HEK293T (cell line): ENCODE measurements around the gene CRYL1.

ENCODE experiments used
- BHLHE40 ChIP-seq: fragments of 450-650 bp; IDR thresholded peaks from 2 replicates; pipeline ENCODE4 v1.6.1; 2016; ENCODE audit warnings: mild to moderate bottlenecking, moderate library complexity, borderline replicate concordance
- FOXM1 ChIP-seq: fragments of 450-650 bp; IDR thresholded peaks from 2 replicates; pipeline ENCODE4 v1.6.1; 2017; ENCODE audit warnings: mild to moderate bottlenecking, borderline replicate concordance
- PKNOX1 ChIP-seq: fragments of 450-650 bp; IDR thresholded peaks from 2 replicates; pipeline ENCODE4 v1.6.1; 2016
- SP1 ChIP-seq: fragments of 450-650 bp; IDR thresholded peaks from 2 replicates; pipeline ENCODE4 v1.6.1; 2017
- SUZ12 ChIP-seq: fragments of 450-650 bp; IDR thresholded peaks from 2 replicates; pipeline ENCODE4 v1.6.1; 2016; ENCODE audit warnings: mild to moderate bottlenecking
- TARDBP ChIP-seq: fragments of 450-650 bp; IDR thresholded peaks from 2 replicates; pipeline ENCODE4 v1.6.1; 2016
- ZNF384 ChIP-seq: fragments of 450-650 bp; IDR thresholded peaks from 2 replicates; pipeline ENCODE4 v1.6.1; 2016

- TF ChIP-seq TARDBP (no peak), BHLHE40 (no peak), ZNF384 (no peak), SUZ12 (no peak), PKNOX1 (no peak), SP1 (no peak), FOXM1 (no peak)
Observed at GRCh38 chr13:20429682-20430081, 96.0 kb downstream of the CRYL1 start.
